ENCODE measurements around the gene IRGM. TPM values are rescaled to one million over a fixed set of nuclear protein-coding genes. Genes with fewer than 3 reads are reported as not detected.

IRGM gene
- polyA plus RNA-seq, 1 donor: 1.5 TPM

GRCh38 chr5:150895431-150896428 is 49.4 kb downstream of the IRGM start:
- DNase-seq: no peak

Other genes with a start within 250 kb of the IRGM start
- gene SYNPO, start 205.9 kb upstream of the IRGM start, polyA plus RNA-seq (ENCODE audit: insufficient read length): 85.9 TPM
- gene MYOZ3, start 185.3 kb upstream of the IRGM start, polyA plus RNA-seq (ENCODE audit: insufficient read length): 6.9 TPM
- 86.4 TPM for gene RBM22, start 145.5 kb upstream of the IRGM start, polyA plus RNA-seq (ENCODE audit: insufficient read length)
- gene DCTN4, start 87.5 kb upstream of the IRGM start, polyA plus RNA-seq (ENCODE audit: insufficient read length): 82.6 TPM
- gene SMIM3, start 67.8 kb upstream of the IRGM start, polyA plus RNA-seq (ENCODE audit: insufficient read length): 21.6 TPM
- gene ZNF300, start 58.5 kb downstream of the IRGM start, polyA plus RNA-seq (ENCODE audit: insufficient read length): 53.0 TPM
- gene GPX3, start 174.1 kb downstream of the IRGM start, polyA plus RNA-seq (ENCODE audit: insufficient read length): 1,238 TPM
- gene TNIP1, start 234.5 kb downstream of the IRGM start, polyA plus RNA-seq (ENCODE audit: insufficient read length): 61.6 TPM